ENCODE results near the gene TGFBR3.
"Not testable (repeated sequence)": the region's sequence is repeated elsewhere in the genome, so short reads cannot be mapped to it uniquely, and the experiment has no call there.

The TGFBR3 gene

GRCh38 chr1:91672601-91673161 is 213.3 kb downstream of the TGFBR3 start:
- no peak for DNase-seq

GRCh38 chr1:91670781-91671180 is 215.2 kb downstream of the TGFBR3 start:
- DNase-seq = no peak

- DNase-seq = no peak
Measured at GRCh38 chr1:91669584-91670350, 216.2 kb downstream of the TGFBR3 start.

- DNase-seq = not testable (repeated sequence)
Measured at GRCh38 chr1:91666651-91667050, 219.3 kb downstream of the TGFBR3 start.

- DNase-seq = no peak
Measured at GRCh38 chr1:91661121-91661520, 224.8 kb downstream of the TGFBR3 start.

GRCh38 chr1:91660708-91661107 is 225.2 kb downstream of the TGFBR3 start:
- DNase-seq = no peak

GRCh38 chr1:91655912-91656449 is 230.0 kb downstream of the TGFBR3 start:
- no peak for DNase-seq

- DNase-seq = no peak
Measured at GRCh38 chr1:91653183-91653582, 232.8 kb downstream of the TGFBR3 start.

- DNase-seq = no peak
Measured at GRCh38 chr1:91651661-91652071, 234.3 kb downstream of the TGFBR3 start.

- DNase-seq = no peak
Measured at GRCh38 chr1:91651243-91651642, 234.7 kb downstream of the TGFBR3 start.

- no peak for DNase-seq
Measured at GRCh38 chr1:91650764-91651163, 235.2 kb downstream of the TGFBR3 start.

- no peak for DNase-seq
Measured at GRCh38 chr1:91647061-91647460, 238.9 kb downstream of the TGFBR3 start.

- DNase-seq = no peak
Measured at GRCh38 chr1:91645031-91645430, 240.9 kb downstream of the TGFBR3 start.

GRCh38 chr1:91643431-91643830 is 242.5 kb downstream of the TGFBR3 start:
- no peak for DNase-seq

- no peak for DNase-seq
Measured at GRCh38 chr1:91640877-91641526, 244.9 kb downstream of the TGFBR3 start.

GRCh38 chr1:91637539-91637994 is 248.4 kb downstream of the TGFBR3 start:
- no peak for DNase-seq

GRCh38 chr1:91635763-91636162 is 250.2 kb downstream of the TGFBR3 start:
- DNase-seq = no peak

- DNase-seq = no peak
Measured at GRCh38 chr1:91633438-91633837, 252.5 kb downstream of the TGFBR3 start.

GRCh38 chr1:91631718-91632330 is 254.1 kb downstream of the TGFBR3 start:
- DNase-seq = no peak

GRCh38 chr1:91630803-91631202 is 255.1 kb downstream of the TGFBR3 start:
- DNase-seq = no peak

All from NCI-H69 (cell line).